GM19099 (cell line): ENCODE data around the gene NLGN1.

Source experiments
- POLR2A ChIP-seq: IDR thresholded peaks from 3 replicates; pipeline ENCODE4 v1.6.1; 2011; ENCODE audit warnings: low read depth; ENCODE audit not compliant: insufficient read length; ENCODE audit errors: extremely low read depth

Gene NLGN1

GRCh38 chr3:173799060-173799816 lies 401.7 kb downstream of the NLGN1 start:
- TF ChIP-seq POLR2A = no peak

GRCh38 chr3:173800154-173800553 lies 402.6 kb downstream of the NLGN1 start:
- no peak for TF ChIP-seq POLR2A

- no peak for TF ChIP-seq POLR2A
These were observed 417.3 kb downstream of the NLGN1 start for GRCh38 chr3:173814809-173815208.

GRCh38 chr3:173819368-173819767 lies 421.8 kb downstream of the NLGN1 start:
- TF ChIP-seq POLR2A = no peak

GRCh38 chr3:173823911-173824460 lies 426.4 kb downstream of the NLGN1 start:
- no peak for TF ChIP-seq POLR2A

- TF ChIP-seq POLR2A = no peak
These were observed 428.2 kb downstream of the NLGN1 start for GRCh38 chr3:173825730-173826129.

- TF ChIP-seq POLR2A = no peak
These were observed 428.9 kb downstream of the NLGN1 start for GRCh38 chr3:173826416-173826815.

GRCh38 chr3:173826901-173827609 lies 429.5 kb downstream of the NLGN1 start:
- TF ChIP-seq POLR2A = no peak

GRCh38 chr3:173838644-173839043 lies 441.1 kb downstream of the NLGN1 start:
- no peak for TF ChIP-seq POLR2A

GRCh38 chr3:173839859-173840258 lies 442.3 kb downstream of the NLGN1 start:
- TF ChIP-seq POLR2A = no peak

GRCh38 chr3:173841334-173841733 lies 443.8 kb downstream of the NLGN1 start:
- no peak for TF ChIP-seq POLR2A

GRCh38 chr3:173843060-173843459 lies 445.5 kb downstream of the NLGN1 start:
- no peak for TF ChIP-seq POLR2A

GRCh38 chr3:173846584-173846983 lies 449.0 kb downstream of the NLGN1 start:
- no peak for TF ChIP-seq POLR2A

- no peak for TF ChIP-seq POLR2A
These were observed 451.9 kb downstream of the NLGN1 start for GRCh38 chr3:173849489-173849888.

GRCh38 chr3:173857154-173857553 lies 459.6 kb downstream of the NLGN1 start:
- TF ChIP-seq POLR2A = no peak

GRCh38 chr3:173862701-173863100 lies 465.2 kb downstream of the NLGN1 start:
- no peak for TF ChIP-seq POLR2A
